GM18508 (cell line): ENCODE measurements around the gene ADGRE2.
"Not testable (repeated sequence)": the region's sequence is repeated elsewhere in the genome, so short reads cannot be mapped to it uniquely, and the experiment has no call there.

Experiments
- ATAC-seq: cut with Tn5 transposase; IDR thresholded peaks from one replicate; pipeline ENCODE4 v1.9.1; 2021; ENCODE audit warnings: moderate number of reproducible peaks; ENCODE audit not compliant: insufficient read depth, unreplicated experiment

Gene ADGRE2

DNA sequence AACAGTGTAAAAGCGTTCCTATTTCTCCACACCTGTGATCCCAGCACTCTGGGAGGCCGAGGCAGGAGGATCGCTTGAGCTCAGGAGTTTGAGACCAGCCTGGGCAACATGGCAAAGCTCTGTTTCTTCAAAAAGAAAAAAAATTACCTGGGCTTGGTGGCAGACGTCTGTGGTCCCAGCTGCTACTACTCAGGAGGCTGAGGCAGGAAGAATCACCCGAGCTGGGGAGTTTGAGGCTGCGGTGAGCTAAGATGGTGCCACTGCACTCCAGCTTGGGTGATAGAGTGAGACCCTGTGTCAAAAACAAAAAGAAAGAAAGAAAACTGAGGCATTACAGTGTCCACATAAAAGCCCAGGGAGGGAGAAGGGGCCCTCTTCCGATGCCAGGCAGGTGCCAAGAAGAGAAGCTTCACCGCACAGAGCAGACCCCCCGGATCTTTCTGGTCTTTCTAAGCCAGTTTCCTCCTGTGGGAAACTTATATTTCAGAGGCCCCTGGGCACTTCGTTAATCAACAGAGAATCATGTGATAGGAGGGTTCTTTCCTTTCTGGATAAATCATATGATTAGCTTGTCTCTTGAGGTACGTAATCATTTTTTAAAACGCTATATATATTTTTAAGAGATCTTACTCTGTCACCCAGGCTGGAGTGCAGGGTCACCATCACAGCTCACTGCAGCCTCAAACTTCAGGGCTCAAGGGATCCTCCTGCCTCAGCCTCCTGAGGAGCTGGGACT is at the start of gene ADGRE2:
TSS of gene ADGRE2 (minus strand) at position 451 of the 736 bp plus-strand sequence. CDS start 1,804 bp downstream, outside the sequence.
- ATAC-seq, result not testable (repeated sequence)

DNA sequence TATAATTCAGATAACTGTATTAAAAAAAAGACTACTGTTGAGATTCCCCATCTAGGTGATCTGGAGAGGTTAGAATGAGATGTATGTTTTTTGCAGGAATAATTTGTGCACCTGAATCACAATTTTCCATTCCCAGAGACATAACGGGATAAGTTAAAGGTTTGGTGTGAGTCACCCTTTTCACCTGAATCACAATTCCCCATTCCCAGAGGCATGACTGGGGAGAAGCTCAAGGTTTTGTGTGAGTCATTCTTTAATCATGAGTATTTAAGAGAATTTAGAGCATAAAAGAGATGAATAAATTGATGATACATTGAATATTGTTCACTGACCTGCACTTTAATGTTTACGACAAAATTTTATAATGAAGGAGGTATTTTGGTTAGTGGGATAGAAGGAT is 47.6 kb upstream of the ADGRE2 start:
- ATAC-seq, result no peak

DNA sequence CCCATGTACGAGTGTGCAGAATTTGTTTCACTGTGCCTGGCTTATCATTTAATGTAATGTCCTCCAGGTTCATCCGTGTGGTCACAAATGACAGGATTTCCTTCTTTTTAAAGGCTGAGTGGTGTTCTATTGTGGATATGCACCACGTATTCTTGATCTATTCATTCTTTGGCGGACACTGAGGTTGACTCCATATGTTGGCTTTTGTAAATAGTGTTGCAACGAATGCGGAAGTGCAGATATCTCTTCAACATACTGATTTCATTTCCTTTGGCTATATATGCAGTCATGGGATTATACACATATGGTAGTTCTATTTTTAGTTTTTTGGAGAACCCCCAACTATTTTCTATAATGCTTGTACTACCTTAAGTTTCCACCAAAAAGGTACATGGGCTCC is 43.6 kb upstream of the ADGRE2 start:
- no peak for ATAC-seq

DNA sequence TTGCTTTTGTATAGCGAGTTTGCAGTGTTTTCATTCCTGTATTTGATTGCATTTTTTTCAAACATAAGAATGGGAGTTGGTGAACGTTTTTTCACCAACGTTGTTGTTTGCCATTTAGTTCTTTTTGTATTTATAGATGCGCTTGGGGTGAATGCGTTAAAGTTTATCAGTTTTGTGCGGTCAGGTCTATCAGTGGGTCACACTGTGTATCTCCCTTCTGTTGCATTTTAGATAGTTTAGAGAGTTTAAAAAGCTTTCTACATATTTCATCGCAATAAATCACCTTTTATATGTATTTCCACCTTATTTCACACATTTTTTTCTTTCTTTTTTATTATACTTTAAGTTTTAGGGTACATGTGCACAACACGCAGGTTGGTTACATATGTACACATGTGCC is 40.2 kb upstream of the ADGRE2 start:
- no peak for ATAC-seq

DNA sequence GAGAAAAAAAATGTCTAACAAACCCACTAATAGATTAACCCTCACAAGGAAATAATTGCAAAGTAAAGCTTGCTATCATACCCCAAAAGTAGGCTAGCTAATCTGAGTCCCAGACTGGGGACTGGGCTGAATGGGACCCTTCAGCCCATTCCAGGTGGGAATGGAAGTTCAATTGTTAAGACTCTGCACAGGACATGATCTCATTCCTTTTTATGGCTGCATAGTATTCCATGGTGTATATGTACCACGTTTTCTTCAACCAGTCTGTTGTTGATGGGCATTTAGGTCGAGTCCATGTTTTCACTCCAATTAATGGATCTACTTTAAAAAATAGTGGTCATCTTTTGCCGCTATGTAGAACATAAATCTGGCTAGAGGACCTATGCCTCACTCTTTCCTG is 38.7 kb upstream of the ADGRE2 start:
- ATAC-seq, result no peak

DNA sequence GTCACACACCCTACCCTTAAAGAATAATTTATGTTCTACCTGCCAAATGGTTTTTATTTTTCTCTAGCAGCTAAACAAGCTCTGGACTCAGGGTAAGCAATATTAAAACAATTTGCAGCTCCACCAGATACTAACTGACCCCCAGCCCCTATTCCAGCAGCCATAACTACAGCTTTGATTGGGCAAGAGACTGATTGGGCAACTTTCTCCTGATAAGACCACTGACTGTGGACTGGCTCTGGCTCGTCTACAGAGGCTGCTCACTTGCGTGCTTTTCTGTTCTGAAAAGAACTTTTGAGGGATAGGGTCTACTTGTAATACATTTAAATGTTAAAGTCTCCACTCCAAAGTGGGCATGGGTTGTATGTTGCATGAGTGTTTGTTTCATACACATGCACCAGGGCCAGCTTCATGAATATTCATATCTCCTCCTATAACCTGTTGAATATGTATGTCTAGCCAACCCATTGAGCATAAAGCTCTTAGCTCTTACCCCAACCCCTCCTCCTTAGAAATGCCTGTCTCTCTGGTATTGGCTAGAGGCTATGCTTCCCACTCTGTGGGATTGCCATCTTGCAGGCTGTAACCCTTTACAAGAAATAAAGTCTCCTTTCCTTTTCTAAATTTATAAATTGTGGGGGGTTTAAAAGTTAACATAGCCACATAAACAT is 36.8 kb upstream of the ADGRE2 start:
- ATAC-seq, result no peak

DNA sequence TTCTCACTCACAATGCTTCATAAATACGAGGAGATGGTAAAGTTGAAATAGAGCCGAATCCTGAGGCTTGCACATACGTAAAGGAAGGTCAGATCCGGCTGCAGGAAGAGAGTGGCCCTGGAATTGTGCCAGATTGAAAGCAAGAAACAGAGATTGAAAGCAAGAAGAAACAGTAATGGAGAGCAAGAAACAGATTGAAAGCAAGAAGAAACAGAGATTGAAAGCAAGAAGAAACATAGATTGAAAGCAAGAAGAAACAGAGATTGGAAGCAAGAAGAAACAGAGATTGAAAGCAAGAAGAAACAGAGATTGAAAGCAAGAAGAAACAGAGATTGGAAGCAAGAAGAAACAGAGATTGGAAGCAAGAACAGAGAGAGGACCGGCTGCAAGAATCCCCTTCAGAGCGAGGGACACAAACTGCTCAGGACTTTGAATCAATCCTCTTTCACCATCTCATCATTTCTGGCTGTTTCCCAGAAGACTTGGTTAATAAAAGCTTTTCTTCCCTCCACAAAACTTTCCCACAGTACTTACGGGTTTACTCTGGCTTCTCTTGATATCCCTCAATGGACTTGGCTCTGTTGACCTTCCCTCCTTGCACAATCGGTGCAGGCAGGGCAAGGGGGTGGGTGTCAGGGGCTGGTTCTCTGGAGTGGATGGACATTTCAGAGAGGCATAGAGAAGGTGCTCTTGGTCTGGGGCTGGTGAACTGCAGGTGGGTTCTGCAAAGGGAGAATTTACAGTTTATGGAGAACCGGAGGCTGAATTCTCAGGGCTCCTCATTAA is 31.1 kb upstream of the ADGRE2 start:
- no peak for ATAC-seq

DNA sequence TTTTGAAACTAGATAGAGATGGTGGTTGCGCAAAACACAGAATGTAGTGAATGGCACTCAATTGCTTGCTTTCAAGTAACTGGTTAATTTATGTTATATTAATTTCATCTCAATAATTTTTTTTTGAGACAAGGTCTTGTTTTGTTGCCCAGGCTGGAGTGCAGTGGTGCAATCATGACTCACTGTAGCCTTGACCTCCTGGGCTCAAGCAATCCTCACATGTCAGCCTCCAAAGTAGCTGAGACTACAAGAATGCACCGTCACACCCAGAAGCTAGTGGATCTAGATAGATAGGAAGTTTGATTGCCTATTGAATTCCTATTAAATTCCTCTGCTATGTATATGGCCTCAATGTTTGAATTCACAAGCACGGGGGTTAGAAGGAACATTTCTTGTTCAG is 26.4 kb upstream of the ADGRE2 start:
- no peak for ATAC-seq

DNA sequence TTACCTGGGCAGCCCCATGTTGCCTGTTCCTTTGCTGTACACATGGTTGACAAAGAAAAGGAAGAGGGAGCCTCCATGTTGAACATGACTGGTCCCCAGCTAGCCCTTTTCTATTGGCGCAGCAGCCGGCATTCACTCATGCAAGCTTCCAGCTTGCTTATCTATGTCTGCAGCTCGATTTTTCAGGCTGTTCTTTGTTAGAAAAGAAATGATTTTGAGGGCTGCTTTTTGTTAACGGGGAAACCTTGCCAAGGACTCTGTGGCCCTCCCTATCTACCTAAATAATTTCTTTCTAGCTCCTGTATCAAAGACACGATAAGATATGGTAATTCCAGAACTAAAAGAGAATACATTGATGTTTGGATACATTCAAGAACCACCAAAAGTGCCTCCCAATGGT is 20.4 kb upstream of the ADGRE2 start:
- ATAC-seq, result no peak

DNA sequence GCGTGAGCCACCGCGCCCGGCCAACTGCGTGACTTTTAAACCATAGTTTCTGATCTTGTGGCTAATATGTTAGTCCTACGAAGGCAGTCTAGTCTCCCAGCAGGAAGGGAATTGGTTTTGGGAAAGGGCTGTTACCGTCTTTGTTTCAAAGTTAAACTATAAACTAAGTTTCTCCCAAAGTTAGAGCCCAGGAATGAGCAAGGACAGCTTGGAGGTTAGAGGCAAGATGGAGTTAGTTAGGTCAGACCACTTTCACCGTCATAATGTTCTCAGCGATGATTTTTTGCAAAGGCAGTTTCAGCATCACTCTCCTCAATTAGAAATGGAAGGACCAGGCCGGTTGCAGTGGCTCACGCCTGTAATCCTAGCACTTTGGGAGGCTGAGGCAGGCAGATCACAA is 17.7 kb upstream of the ADGRE2 start:
- no peak for ATAC-seq

DNA sequence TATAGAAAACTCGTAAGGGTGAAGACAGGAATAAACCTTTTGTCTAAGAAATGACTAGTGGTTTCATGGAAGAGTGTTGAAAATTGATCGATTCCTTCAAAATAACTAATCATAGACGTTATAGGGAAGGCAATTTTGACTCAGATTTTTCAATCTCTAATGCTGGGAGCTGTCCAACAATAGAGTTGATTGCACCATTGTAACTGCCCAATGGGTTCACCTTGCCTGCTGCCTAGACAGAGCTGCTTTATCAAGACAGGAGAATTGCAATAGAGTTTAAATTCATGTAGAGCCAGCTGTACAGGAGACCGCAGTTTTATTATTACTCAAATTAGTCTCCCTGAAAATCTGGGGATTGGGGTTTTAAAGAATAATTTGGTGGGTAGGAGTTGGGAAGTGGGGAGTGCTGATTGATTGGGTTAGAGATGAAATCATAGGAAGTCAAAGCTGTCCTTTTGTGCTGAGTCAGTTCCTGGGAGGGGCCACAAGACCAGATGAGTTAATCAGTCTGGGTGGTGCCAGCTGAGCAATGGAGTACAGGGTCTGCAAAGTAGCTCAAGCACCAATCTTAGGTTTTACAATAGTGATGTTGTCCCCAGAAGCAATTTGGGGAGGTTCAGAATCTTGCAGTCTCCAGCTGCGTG is 16.8 kb upstream of the ADGRE2 start:
- ATAC-seq, result no peak

DNA sequence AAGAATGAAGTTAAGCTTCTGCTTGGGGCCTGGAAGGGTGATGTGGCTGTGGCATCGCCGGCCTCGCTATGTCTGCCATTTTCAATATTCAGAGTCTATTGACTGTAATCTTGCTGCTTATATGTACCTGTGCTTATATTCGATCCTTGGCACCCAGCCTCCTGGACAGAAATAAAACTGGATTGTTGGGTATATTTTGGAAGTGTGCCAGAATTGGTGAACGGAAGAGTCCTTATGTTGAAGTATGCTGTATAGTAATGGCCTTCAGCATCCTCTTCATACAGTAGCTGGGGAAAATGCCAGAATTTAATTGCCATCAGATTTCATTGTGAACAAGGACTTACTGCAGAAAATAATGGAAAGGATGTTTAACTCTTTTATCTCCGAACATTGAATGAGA is 13.9 kb upstream of the ADGRE2 start:
- not testable (repeated sequence) for ATAC-seq

DNA sequence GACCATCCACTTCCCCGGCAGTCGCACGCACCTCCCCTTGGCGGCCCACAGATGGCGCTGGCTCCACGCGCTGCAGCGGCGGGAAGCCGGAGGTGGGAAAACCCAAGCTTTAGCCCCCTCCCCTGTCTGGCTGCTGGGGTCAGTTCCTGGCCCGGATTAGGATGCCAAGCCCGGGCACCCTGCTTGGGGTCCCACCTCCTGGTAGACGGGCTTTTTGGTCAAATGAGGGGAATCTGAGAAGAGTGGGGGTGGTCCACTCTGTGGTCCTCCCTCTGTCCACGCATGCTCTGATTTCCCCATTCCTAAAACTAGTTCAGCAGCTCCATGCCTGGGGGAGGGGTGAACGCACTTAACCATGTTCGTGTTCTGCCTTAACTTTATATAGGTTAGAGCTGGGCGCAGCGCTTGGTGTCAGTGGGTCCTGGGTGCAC is 8.1 kb upstream of the ADGRE2 start:
- ATAC-seq, result no peak

DNA sequence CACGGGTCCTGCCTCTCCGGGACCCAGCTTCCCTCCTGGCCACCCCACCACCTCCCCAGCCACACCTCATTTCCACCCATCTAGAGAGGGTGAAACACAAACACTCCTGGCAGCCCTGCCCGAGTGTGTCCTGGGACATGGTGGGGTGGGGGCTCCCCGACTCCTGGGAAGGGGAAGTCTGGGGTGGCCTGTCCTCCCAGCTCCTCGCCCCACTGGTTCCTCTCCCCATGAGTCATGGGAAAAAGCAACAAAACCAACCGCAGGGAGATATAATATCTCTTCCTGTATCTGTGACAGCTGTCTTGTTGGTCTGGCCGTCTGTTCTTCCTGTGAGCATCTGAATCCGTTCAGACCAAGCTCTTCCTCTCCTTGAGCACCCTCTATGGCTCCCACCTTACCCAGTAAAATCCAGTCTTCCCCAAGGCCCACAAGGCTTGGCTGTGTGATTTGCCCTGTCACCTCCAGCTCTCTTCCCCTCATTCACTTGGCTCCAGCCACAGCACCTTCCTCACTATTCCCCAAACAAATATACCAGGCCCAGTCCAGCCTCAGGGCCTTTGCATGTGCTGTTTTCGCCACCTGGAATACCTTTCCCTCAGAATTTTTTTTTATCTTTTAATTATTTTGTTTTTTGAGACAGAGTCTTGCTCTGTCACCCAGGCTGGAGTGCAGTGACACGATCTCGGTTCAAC is 6.9 kb upstream of the ADGRE2 start:
- ATAC-seq, result not testable (repeated sequence)

DNA sequence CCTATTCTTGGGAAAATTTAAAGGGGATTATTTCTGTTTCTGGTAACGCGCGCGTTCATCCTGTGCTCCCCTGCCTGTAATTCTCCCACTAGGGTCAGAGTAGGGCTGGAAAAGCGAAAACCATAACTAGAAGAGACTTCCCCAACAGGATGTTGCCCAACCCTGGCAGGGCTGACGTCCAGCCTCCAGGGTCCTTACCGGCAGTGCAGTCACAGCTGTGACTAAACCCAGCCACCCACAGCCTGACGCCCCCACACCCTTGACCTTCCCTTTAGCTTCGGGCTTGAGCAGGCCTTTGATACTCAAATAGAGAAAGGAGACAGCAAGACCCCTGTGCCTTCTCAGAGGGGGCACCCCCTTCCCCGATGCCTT is 6.4 kb upstream of the ADGRE2 start:
- ATAC-seq, result not testable (repeated sequence)

DNA sequence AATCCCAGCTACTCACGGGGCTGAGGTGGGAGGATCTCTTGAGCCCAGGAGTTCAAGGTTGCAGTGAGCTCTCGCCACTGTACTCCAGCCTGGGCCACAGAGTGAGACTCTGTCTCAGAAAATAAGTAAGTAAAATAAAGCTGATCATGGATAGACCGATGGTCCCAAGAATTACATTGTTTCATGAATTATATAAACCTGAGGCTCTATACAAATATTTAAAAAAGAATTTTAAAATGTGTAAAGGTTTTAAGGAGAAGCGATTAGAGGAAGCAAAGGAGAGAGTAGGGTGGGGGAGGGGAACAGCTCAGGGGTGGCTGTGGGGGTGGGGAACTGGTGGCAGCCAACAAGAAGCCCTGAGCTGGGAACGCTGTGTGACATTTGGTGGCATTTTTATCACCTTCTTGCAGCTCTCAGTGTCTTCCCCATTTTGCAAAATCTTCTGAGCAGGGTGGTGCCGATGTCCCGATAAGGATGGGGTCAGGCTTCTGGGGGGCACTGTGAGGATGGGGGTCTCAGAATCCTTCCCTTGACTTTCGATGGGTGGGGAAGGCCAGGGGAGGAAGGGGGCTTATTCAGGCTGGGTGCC is 5.1 kb upstream of the ADGRE2 start:
- ATAC-seq, result not testable (repeated sequence)

DNA sequence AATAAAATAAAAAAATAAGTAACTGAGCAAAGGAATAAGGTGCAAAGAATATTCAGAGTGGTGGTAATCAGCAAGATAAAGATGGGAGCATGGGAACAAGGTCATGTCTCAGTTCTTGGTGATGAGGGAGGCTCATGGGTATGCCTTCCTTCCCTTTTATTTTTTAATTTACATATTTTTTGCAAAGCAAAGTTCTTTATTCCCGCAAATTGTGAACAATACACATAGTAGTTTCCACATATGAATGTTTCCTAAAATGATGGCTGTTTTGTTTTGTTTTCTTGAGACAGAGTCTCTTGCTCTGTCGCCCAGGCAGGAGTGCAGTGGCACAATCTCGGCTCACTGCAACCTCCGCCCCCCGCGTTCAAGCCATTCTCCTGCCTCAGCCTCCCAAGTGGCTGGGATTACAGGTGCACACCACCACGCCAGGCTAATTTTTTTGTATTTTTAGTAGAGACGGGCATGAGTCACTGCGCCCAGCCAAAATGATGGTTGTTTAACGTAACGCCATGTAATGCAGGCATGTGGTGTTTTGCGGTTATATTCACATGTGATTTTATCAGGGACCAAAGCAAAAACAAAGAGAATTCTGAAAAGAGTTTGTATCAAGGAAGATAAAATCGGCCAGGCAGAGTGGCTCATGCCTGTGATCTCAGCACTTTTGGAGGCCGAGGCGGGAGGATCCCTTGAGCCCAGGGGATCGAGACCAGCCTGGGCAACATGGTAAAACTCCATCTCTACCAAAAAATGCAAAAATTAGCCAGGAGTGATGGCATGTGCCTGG is 4.5 kb upstream of the ADGRE2 start:
- no peak for ATAC-seq

DNA sequence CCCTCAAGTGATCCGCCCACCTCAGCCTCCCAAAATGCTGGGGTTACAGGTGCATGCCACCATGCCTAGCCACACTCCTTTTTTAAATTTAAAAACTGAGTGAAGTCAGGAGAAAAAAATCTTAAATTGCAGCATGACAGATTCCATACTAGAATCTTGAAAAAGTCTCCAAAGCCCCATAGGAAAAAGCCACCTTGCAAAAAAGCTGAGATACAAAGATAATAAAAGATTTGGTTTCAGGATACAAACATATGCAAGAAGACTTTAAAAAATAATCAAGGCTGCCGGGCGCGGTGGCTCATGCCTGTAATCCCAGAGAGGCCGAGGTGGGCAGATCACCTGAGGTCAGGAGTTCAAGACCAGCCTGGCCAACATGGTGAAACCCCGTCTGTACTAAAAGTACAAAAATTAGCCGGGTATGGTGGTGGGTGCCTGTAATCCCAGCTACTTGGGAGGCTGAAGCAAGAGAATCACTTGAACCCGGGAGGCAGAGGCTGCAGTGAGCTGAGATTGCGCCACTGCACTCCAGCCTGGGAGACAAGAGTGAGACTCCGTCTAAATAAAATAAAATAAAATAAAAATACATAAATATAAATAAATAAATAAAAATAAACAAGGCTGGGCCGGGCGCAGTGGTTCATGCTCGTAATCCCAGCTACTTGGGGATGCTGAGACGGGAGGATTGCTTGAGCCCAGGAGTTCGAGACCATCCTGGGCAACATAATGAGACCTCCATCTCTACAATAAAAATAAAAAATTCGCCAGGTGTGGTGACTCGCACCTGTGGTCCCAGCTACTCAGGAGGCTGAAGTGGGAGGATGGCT is 3.6 kb upstream of the ADGRE2 start:
- not testable (repeated sequence) for ATAC-seq
